IMR-90 (cell line): ENCODE measurements around the gene SP2. TPM values are rescaled to one million over a fixed set of nuclear protein-coding genes. Genes with fewer than 3 reads are reported as not detected.

Experiments
- ATAC-seq: fragments of 200-7000 bp; cut with Tn5 transposase; 2 replicates; pipeline ENCODE4 v1.9.1; 2020; ENCODE audit warnings: low read depth, mild to moderate bottlenecking, moderate library complexity
- BruUV-seq: library from RNA; stranded (reverse); fragments of 400-500 nt; replicated peaks from 2 replicates; lab custom pipeline; 2021; lab: Mats Ljungman, UMichigan
- CTCF ChIA-PET: fragments of 300-600 bp; formaldehyde crosslinking; extraction: SDS; loops from one replicate; lab custom pipeline; 2021; ENCODE audit warnings: antibody characterized with exemption; lab: Yijun Ruan, JAX
- POLR2A ChIA-PET: fragments of 300-600 bp; sonication (Branson Sonifier 250); formaldehyde crosslinking; loops from one replicate; lab custom pipeline; 2022; ENCODE audit warnings: antibody characterized with exemption; ENCODE audit not compliant: unreplicated experiment; lab: Charles Lee
- DNase-seq: peaks from one replicate; pipeline ENCODE4 v3.0.0; 2013
- H2AFZ ChIP-seq: replicated peaks from 2 replicates; pipeline ENCODE3; 2013; ENCODE audit warnings: low read length, mild to moderate bottlenecking; ENCODE audit not compliant: poor library complexity
- H2AK5ac ChIP-seq: 2 replicates; pipeline ENCODE4 v1.6.1; 2013; ENCODE audit warnings: low read depth, low read length, inconsistent platforms
- H2AK9ac ChIP-seq: replicated peaks from 2 replicates; pipeline ENCODE3; 2013; ENCODE audit warnings: mild to moderate bottlenecking, low read depth, low read length, moderate library complexity; ENCODE audit not compliant: poor library complexity
- H2BK120ac ChIP-seq: 2 replicates; pipeline ENCODE4 v1.6.1; 2013; ENCODE audit warnings: low read depth, low read length, inconsistent platforms
- H2BK15ac ChIP-seq: 3 replicates; pipeline ENCODE4 v1.6.1; 2013; ENCODE audit warnings: low read depth, low read length, inconsistent platforms
- H2BK20ac ChIP-seq: 2 replicates; pipeline ENCODE4 v1.6.1; 2013; ENCODE audit warnings: low read depth, mild to moderate bottlenecking, inconsistent platforms, low read length, moderate library complexity
- H2BK5ac ChIP-seq: 2 replicates; pipeline ENCODE4 v1.6.1; 2013; ENCODE audit warnings: mild to moderate bottlenecking, low read depth, low read length, inconsistent platforms; ENCODE audit not compliant: poor library complexity, severe bottlenecking
- H3K14ac ChIP-seq: replicated peaks from 2 replicates; pipeline ENCODE4 v1.6.1; 2013; ENCODE audit warnings: low read depth, low read length, inconsistent platforms
- H3K18ac ChIP-seq: 2 replicates; pipeline ENCODE4 v1.6.1; 2013; ENCODE audit warnings: low read depth, low read length, control low read depth
- H3K23ac ChIP-seq: 2 replicates; pipeline ENCODE4 v1.6.1; 2013; ENCODE audit warnings: low read depth, low read length, inconsistent platforms
- H3K27ac ChIP-seq: 2 replicates; pipeline ENCODE4 v1.5.1; 2013; ENCODE audit warnings: mild to moderate bottlenecking, control low read depth, low read length; ENCODE audit not compliant: insufficient read depth
- H3K27me3 ChIP-seq: 2 replicates; pipeline ENCODE4 v1.6.1; 2013; ENCODE audit warnings: low read length; ENCODE audit not compliant: control insufficient read depth, insufficient read depth
- H3K36me3 ChIP-seq: 2 replicates; pipeline ENCODE4 v1.6.1; 2013; ENCODE audit warnings: low read length, mixed read lengths; ENCODE audit not compliant: control insufficient read depth, insufficient read depth
- H3K4ac ChIP-seq: 2 replicates; pipeline ENCODE4 v1.6.1; 2013; ENCODE audit warnings: low read depth, low read length, inconsistent platforms
- H3K4me1 ChIP-seq: 2 replicates; pipeline ENCODE4 v1.6.1; 2013; ENCODE audit warnings: low read length, mixed read lengths; ENCODE audit not compliant: control insufficient read depth, insufficient read depth
- H3K4me2 ChIP-seq: 2 replicates; pipeline ENCODE4 v1.6.1; 2013; ENCODE audit warnings: low read depth, mild to moderate bottlenecking, control low read depth, low read length, moderate library complexity
- H3K4me3 ChIP-seq: 2 replicates; pipeline ENCODE4 v1.5.1; 2013; ENCODE audit warnings: low read depth, mild to moderate bottlenecking, control low read depth, low read length, moderate library complexity; ENCODE audit not compliant: insufficient read depth
- H3K56ac ChIP-seq: 2 replicates; pipeline ENCODE4 v1.6.1; 2013; ENCODE audit warnings: low read length, inconsistent platforms; ENCODE audit not compliant: insufficient read depth; ENCODE audit errors: extremely low read depth
- H3K79me1 ChIP-seq, 2 experiments: 2 replicates each; pipeline ENCODE4 v1.6.1; 2013; ENCODE audit warnings: low read length in 2 of 2, inconsistent platforms in 1 of 2, low read depth in 1 of 2
- H3K9ac ChIP-seq: 2 replicates; pipeline ENCODE4 v1.6.1; 2013; ENCODE audit warnings: low read depth, low read length, control low read depth
- H3K9me1 ChIP-seq: 2 replicates; pipeline ENCODE4 v1.6.1; 2013; ENCODE audit warnings: low read length, inconsistent platforms; ENCODE audit not compliant: insufficient read depth
- H3K9me3 ChIP-seq: 2 replicates; pipeline ENCODE4 v1.6.1; 2013; ENCODE audit warnings: low read length; ENCODE audit not compliant: control insufficient read depth, insufficient read depth
- H4K20me1 ChIP-seq: 2 replicates; pipeline ENCODE4 v1.6.1; 2013; ENCODE audit warnings: low read length, inconsistent platforms; ENCODE audit not compliant: insufficient read depth
- H4K5ac ChIP-seq: 2 replicates; pipeline ENCODE4 v1.6.1; 2013; ENCODE audit warnings: mild to moderate bottlenecking, low read depth, low read length, control low read depth
- H4K8ac ChIP-seq, 2 experiments: 2 replicates each; pipeline ENCODE4 v1.6.1; 2013; ENCODE audit warnings: low read depth in 2 of 2, low read length in 2 of 2, control low read depth in 1 of 2, inconsistent platforms in 1 of 2
- H4K91ac ChIP-seq: 2 replicates; pipeline ENCODE4 v1.6.1; 2013; ENCODE audit warnings: low read depth, low read length, inconsistent platforms; ENCODE audit not compliant: insufficient read depth
- CEBPB ChIP-seq: IDR thresholded peaks from 2 replicates; pipeline ENCODE4 v1.6.1; 2012; ENCODE audit warnings: low read depth, low read length, improper control_type of control experiment
- FOS ChIP-seq: fragments of 150-350 bp; IDR thresholded peaks from 2 replicates; pipeline ENCODE4 v1.6.1; 2016; ENCODE audit warnings: low read depth, low read length
- MAFK ChIP-seq: IDR thresholded peaks from 2 replicates; pipeline ENCODE4 v1.6.1; 2012; ENCODE audit warnings: low read depth, low read length, improper control_type of control experiment
- MAZ ChIP-seq: IDR thresholded peaks from 2 replicates; pipeline ENCODE4 v1.6.1; 2012; ENCODE audit warnings: low read depth, mild to moderate bottlenecking, low read length, improper control_type of control experiment, moderate library complexity, borderline replicate concordance
- NFE2L2 ChIP-seq: fragments of 150-350 bp; IDR thresholded peaks from 2 replicates; pipeline ENCODE4 v1.6.1; 2016; ENCODE audit warnings: low read depth, mild to moderate bottlenecking, low read length
- POLR2A ChIP-seq: IDR thresholded peaks from 2 replicates; pipeline ENCODE4 v1.6.1; 2012; ENCODE audit warnings: mild to moderate bottlenecking, low read depth, low read length
- RAD21 ChIP-seq: IDR thresholded peaks from 2 replicates; pipeline ENCODE4 v1.6.1; 2012; ENCODE audit warnings: low read length, improper control_type of control experiment
- RFX5 ChIP-seq: IDR thresholded peaks from 2 replicates; pipeline ENCODE4 v1.8.0; 2012; ENCODE audit warnings: low read depth, mild to moderate bottlenecking, low read length, moderate library complexity
- WGBS, 2 experiments: methylation state at CpG; one replicate each; pipeline versions ENCODE4 v1.1.5 to v1.1.7; 2013; ENCODE audit warnings: missing lambda C conversion rate in 2 of 2; ENCODE audit not compliant: insufficient read length in 1 of 2; ENCODE audit errors: extremely low coverage in 2 of 2; 5-methylcytosine and 5-hydroxymethylcytosine counted together
- dilution Hi-C: fragments of 300-500 bp; cut with HindIII; formaldehyde crosslinking; loops from one replicate; pipeline ENCODE4 v1.14.3; 2018; ENCODE audit warnings: low sequenced_read_pairs; ENCODE audit not compliant: unreplicated experiment
- in situ Hi-C: fragments of 300-500 bp; cut with MboI; formaldehyde crosslinking; loops from 3 replicates; pipeline ENCODE4 v1.14.3; 2019; ENCODE audit warnings: low sequenced_read_pairs, inconsistent platforms, mixed read lengths
- intact Hi-C: fragments of 100-400 bp; cut with micrococcal nuclease; formaldehyde crosslinking; loops from 2 replicates; pipeline ENCODE4 v1.10.0; 2022
- polyA plus RNA-seq, 3 experiments: library from polyadenylated mRNA; depleted of rRNA; stranded (reverse); fragments of >200 nt; gene quantifications; 2 replicates each; pipeline ENCODE4 v1.2.3, GENCODE V29; 2012; ENCODE audit warnings: low replicate concordance in 1 of 3
- total RNA-seq: library from RNA; depleted of rRNA; stranded (reverse); fragments of >200 nt; gene quantifications from 2 replicates; pipeline ENCODE4 v1.2.3, GENCODE V29; 2012
- TF ChIP-seq, protein P1 (sequence below): fragments of 150-350 bp; IDR thresholded peaks from 2 replicates; pipeline ENCODE4 v1.6.1; 2016; ENCODE audit warnings: low read depth, mild to moderate bottlenecking, low read length, moderate library complexity, borderline replicate concordance
- TF ChIP-seq, protein P2 (sequence below): conservative IDR thresholded peaks from 2 replicates; pipeline ENCODE4 v1.5.1; 2012; ENCODE audit warnings: mild to moderate bottlenecking, low read depth, low read length, improper control_type of control experiment

SP2 gene
- total and polyA plus RNA-seq, 2 of the 4 experiments (the other 2 are of a cell fraction): 0.72 to 13.8 TPM

- H3K23ac ChIP-seq: no peak overlapping the region
- H3K9ac ChIP-seq: no peak overlapping the region
- H2BK5ac ChIP-seq: no peak overlapping the region
- H3K4ac ChIP-seq: no peak overlapping the region
- no peak overlapping the region for H2BK15ac ChIP-seq
- no peak for TF ChIP-seq CEBPB
- TF ChIP-seq, protein P1, sequence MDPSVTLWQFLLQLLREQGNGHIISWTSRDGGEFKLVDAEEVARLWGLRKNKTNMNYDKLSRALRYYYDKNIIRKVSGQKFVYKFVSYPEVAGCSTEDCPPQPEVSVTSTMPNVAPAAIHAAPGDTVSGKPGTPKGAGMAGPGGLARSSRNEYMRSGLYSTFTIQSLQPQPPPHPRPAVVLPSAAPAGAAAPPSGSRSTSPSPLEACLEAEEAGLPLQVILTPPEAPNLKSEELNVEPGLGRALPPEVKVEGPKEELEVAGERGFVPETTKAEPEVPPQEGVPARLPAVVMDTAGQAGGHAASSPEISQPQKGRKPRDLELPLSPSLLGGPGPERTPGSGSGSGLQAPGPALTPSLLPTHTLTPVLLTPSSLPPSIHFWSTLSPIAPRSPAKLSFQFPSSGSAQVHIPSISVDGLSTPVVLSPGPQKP: no peak
- no peak for TF ChIP-seq NFE2L2
- TF ChIP-seq POLR2A: no peak
- TF ChIP-seq RAD21: no peak
- no peak for TF ChIP-seq FOS
- no peak for TF ChIP-seq MAZ
- TF ChIP-seq RFX5: no peak
- TF ChIP-seq, protein P2, sequence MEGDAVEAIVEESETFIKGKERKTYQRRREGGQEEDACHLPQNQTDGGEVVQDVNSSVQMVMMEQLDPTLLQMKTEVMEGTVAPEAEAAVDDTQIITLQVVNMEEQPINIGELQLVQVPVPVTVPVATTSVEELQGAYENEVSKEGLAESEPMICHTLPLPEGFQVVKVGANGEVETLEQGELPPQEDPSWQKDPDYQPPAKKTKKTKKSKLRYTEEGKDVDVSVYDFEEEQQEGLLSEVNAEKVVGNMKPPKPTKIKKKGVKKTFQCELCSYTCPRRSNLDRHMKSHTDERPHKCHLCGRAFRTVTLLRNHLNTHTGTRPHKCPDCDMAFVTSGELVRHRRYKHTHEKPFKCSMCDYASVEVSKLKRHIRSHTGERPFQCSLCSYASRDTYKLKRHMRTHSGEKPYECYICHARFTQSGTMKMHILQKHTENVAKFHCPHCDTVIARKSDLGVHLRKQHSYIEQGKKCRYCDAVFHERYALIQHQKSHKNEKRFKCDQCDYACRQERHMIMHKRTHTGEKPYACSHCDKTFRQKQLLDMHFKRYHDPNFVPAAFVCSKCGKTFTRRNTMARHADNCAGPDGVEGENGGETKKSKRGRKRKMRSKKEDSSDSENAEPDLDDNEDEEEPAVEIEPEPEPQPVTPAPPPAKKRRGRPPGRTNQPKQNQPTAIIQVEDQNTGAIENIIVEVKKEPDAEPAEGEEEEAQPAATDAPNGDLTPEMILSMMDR: no peak
- no peak for TF ChIP-seq MAFK
- H3K9me1 ChIP-seq: no peaks in the 10 kb centered on the region
- H2BK20ac ChIP-seq: no peak overlapping the region
- no peak overlapping the region for H3K14ac ChIP-seq
- H3K56ac ChIP-seq: no peak overlapping the region
- ChIA-PET CTCF (interaction anchor here (0.7 to 4.8 kb wide), 3 partner anchors 39 to 43 kb away, joined by 3 to 18 read pairs (median 4); partner anchors contain the start of gene SCRN2), POLR2A (no interaction called here)
- no peaks in the 10 kb centered on the region for H3K9me3 ChIP-seq
- no peak overlapping the region for H3K27ac ChIP-seq
- H2AFZ ChIP-seq: no peak overlapping the region
- no peaks in the 10 kb centered on the region for H3K36me3 ChIP-seq
- no peaks in the 10 kb centered on the region for H3K4me1 ChIP-seq
- H4K91ac ChIP-seq: no peak overlapping the region
- DNase-seq: no peak
- no peak overlapping the region for H2BK120ac ChIP-seq
- BruUV-seq: no TSS peak
- in situ Hi-C loops (no loop called here), dilution Hi-C loops (no loop called here), intact Hi-C loops (loop anchor here (5.0 kb wide), 1 partner anchor 108 kb away; no protein-coding TSS in a partner anchor)
- no peak overlapping the region for H3K18ac ChIP-seq
- peaks cover 8% of the 10 kb centered on the region for H3K27me3 ChIP-seq
- no peak overlapping the region for H2AK5ac ChIP-seq
- H2AK9ac ChIP-seq: no peak overlapping the region
- ATAC-seq: no peak
- H3K4me2 ChIP-seq: no peak overlapping the region
- H3K4me3 ChIP-seq: no peak overlapping the region
- no peaks in the 10 kb centered on the region for H3K79me1 ChIP-seq
- no peaks in the 10 kb centered on the region for H4K20me1 ChIP-seq
- H4K5ac ChIP-seq: no peak overlapping the region
- H4K8ac ChIP-seq: no peak overlapping the region
- WGBS, 2 experiments: 67% methylated on average over 3 of the region's 11 CpGs; no CpG with 5 or more reads in 1 of the 2 experiments
Measured at GRCh38 chr17:47884905-47885730, 10.9 kb upstream of the SP2 start.
